WERI-Rb-1 (cell line): ENCODE measurements around the gene KIAA0232.
"Not testable (repeated sequence)": the region's sequence is repeated elsewhere in the genome, so short reads cannot be mapped to it uniquely, and the experiment has no call there.

Experiments
- DNase-seq: peaks from one replicate; pipeline ENCODE4 v3.0.0-alpha.2; 2020
- H3K27ac ChIP-seq: fragments of 250-450 bp; sonication (Bioruptor Pico); 2 replicates; pipeline ENCODE4 v1.5.1; 2020; ENCODE audit warnings: mild to moderate bottlenecking, moderate library complexity
- H3K27me3 ChIP-seq: fragments of 250-450 bp; sonication (Bioruptor Pico); 2 replicates; pipeline ENCODE4 v1.5.1; 2021; ENCODE audit warnings: mild to moderate bottlenecking, low read depth, moderate library complexity; ENCODE audit not compliant: insufficient read depth, severe bottlenecking
- H3K36me3 ChIP-seq: fragments of 250-450 bp; sonication (Bioruptor Pico); 2 replicates; pipeline ENCODE4 v1.5.1; 2020; ENCODE audit warnings: mild to moderate bottlenecking, moderate library complexity
- H3K4me3 ChIP-seq: 2 replicates; pipeline ENCODE4 v1.5.1; 2011; ENCODE audit warnings: low read depth, mild to moderate bottlenecking, control low read depth, low read length
- H3K9me3 ChIP-seq: fragments of 250-450 bp; sonication (Bioruptor Pico); 2 replicates; pipeline ENCODE4 v1.5.1; 2021; ENCODE audit warnings: mild to moderate bottlenecking, moderate library complexity; ENCODE audit not compliant: severe bottlenecking
- TF ChIP-seq, protein P1 (sequence below): IDR thresholded peaks from 2 replicates; pipeline ENCODE4 v1.5.1; 2011; ENCODE audit warnings: low read depth, mild to moderate bottlenecking, control low read depth, inconsistent platforms, low read length

Gene KIAA0232

DNA sequence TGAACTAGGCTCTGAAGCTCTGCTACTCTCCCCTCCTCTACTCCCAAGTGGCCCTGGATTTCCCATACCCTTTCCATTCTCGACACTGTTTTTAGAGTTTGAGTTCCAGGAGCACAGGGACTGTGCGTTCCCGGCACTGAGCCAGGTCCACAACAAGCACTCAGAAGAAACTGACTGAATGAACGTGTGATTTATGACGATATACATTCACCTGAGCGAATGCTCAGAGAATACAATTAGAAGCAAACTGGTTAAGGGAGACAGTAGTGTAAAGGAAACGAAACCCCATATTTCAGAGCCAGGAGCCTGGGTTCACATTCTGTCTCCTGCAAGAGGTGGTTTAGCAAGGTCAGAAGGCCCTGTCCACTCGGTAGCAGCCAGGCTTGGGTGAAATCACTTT is 1.4 kb upstream of the KIAA0232 start:
- H3K27ac ChIP-seq, result no peak overlapping the region
- H3K27me3 ChIP-seq, result no peaks in the 10 kb centered on the region
- no peak for DNase-seq

DNA sequence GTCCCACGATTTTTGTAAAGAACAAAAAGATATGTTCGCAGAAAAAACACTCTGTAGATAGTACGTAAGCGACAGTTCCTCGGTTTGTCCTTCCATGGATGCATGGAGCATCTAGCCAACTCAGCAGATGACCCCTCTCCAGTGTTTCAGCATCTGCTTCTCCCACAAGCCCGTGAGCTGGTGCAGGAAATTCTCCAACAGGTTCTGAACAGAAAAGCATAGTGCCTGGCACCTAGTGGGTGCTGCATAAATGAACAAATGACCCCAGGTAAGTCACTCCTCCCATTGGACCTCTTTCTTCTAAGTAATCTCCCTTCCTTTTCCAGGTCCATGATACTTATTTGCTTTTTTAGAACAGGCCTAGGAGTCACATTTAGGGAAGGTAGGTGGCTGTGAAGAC is 966 bp upstream of the KIAA0232 start:
- DNase-seq, result no peak
- Histone ChIP-seq H3K4me3 (peak overlapping the region; percentile 50), H3K9me3 (no peaks in the 10 kb centered on the region), H3K27ac (peak overlapping the region; percentile 90), H3K36me3 (peaks cover 10% of the 10 kb centered on the region), H3K27me3 (no peaks in the 10 kb centered on the region)
- TF ChIP-seq, protein P1, sequence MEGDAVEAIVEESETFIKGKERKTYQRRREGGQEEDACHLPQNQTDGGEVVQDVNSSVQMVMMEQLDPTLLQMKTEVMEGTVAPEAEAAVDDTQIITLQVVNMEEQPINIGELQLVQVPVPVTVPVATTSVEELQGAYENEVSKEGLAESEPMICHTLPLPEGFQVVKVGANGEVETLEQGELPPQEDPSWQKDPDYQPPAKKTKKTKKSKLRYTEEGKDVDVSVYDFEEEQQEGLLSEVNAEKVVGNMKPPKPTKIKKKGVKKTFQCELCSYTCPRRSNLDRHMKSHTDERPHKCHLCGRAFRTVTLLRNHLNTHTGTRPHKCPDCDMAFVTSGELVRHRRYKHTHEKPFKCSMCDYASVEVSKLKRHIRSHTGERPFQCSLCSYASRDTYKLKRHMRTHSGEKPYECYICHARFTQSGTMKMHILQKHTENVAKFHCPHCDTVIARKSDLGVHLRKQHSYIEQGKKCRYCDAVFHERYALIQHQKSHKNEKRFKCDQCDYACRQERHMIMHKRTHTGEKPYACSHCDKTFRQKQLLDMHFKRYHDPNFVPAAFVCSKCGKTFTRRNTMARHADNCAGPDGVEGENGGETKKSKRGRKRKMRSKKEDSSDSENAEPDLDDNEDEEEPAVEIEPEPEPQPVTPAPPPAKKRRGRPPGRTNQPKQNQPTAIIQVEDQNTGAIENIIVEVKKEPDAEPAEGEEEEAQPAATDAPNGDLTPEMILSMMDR, result no peak

More for the DNA sequence above, 1.4 kb upstream of the KIAA0232 start:
- no peak overlapping the region for H3K4me3 ChIP-seq
- TF ChIP-seq, protein P1, result no peak
- H3K36me3 ChIP-seq, result peaks cover 10% of the 10 kb centered on the region
- no peaks in the 10 kb centered on the region for H3K9me3 ChIP-seq

DNA sequence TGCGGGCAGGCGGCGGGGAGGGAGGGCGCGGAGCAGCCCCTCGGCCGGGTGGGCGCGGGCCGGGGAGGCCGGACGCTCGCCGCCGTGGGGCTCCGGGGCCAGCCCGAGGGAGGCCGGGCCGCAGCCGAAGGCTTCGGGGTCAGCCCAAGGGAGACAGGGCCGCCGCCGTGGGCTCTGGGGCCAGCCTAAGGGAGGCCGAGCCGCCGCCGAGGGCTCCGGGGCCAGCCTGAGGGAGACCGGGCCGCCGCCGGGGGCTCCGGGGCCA is 251 bp downstream of the KIAA0232 start:
- Histone ChIP-seq H3K4me3 (peak overlapping the region; percentile 96), H3K27ac (peak overlapping the region; percentile 93), H3K36me3 (peaks cover 15% of the 10 kb centered on the region), H3K9me3 (no peaks in the 10 kb centered on the region), H3K27me3 (no peaks in the 10 kb centered on the region)
- no peak for DNase-seq
- TF ChIP-seq, protein P1, result no peak

DNA sequence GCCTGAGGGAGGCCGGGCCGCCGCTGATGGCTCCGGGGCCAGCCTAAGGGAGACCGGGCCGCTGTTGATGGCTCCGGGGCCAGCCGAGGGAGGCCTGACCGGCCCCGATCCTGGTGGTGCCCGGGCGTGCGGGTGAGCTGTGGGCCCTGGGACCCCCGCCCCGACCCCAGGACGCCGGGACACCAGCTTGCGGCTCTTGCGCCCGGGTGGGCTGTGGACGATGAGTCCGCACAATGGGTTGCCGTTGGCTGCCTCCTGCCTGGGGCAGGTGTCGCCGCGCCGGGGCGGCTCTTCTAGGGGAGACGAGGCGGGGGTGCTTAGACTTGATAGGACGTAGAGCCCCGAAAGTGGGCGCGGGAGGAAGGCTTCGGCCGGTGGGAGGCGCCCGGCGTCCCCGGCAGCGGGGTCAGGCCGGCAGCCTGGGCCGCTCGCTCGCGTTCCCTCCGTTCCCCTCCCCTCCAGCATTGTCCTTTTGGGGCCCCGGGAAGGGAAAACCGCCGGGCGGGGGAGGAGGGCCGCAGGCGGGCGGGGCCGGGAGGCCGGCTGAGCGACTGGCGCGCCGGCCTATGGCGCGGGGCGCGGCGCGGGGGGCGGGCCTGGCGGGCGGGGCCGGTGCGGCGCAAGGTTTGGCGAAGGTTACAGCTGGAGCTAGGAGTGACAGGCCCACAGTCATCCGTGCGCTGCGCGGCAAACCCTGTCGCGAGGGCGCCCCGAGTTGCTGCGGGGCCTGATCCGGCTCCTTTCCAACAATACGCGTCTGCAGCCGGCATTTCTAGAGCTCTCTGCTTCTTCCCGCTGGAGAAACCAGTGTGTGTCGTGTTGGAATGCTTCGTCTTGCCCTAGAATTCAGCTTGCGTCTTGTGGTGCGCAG is 819 bp downstream of the KIAA0232 start:
- peaks cover 21% of the 10 kb centered on the region for H3K36me3 ChIP-seq
- peak overlapping the region; percentile 93 for H3K27ac ChIP-seq
- TF ChIP-seq, protein P1, result peak; percentile 23; the same call in 1 of the 2 replicates
- H3K27me3 ChIP-seq, result no peaks in the 10 kb centered on the region
- DNase-seq, result peak; percentile 93
- H3K4me3 ChIP-seq, result peak overlapping the region; percentile 96
- H3K9me3 ChIP-seq, result no peaks in the 10 kb centered on the region

DNA sequence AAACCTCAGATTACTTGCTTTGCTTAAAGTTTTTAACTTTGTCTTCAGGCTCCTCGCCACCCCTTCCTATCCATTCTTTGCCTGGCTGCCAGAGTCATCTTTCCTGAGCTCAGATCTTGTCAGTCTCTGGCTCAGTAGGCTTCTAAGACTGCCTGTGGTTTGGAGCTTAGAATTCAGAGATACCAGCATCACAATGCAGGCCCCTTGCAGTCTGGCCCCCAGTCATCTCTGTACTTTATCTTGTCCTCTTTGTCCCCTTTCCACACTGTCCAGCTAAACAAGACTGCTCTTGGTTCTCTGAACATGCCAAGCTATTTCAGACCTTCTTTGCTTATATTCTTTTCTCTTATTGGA is 3.0 kb downstream of the KIAA0232 start:
- no peak overlapping the region for H3K27ac ChIP-seq
- H3K36me3 ChIP-seq, result peaks cover 28% of the 10 kb centered on the region
- H3K9me3 ChIP-seq, result no peaks in the 10 kb centered on the region
- no peak for DNase-seq
- H3K27me3 ChIP-seq, result no peaks in the 10 kb centered on the region
- TF ChIP-seq, protein P1, result no peak
- H3K4me3 ChIP-seq, result no peak overlapping the region

DNA sequence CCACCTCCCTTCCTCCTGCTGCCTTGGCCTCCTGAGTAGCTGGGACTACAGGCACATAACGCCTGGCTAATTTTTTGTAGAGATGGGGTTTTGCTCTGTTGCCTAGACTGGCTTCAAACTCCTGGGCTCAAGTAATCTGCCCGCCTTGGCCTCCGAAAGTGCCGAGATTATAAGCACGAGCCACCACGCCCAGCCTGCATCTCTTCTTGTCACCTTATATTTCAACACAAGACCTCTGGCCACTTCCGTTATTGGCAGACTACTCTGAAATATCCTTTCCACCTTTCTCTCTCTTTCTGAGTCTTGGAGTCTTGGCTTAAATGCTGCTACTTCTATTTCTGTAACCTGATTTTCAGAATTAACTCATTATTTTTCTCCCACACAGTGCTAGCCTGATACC is 5.6 kb downstream of the KIAA0232 start:
- TF ChIP-seq, protein P1, result no peak

DNA sequence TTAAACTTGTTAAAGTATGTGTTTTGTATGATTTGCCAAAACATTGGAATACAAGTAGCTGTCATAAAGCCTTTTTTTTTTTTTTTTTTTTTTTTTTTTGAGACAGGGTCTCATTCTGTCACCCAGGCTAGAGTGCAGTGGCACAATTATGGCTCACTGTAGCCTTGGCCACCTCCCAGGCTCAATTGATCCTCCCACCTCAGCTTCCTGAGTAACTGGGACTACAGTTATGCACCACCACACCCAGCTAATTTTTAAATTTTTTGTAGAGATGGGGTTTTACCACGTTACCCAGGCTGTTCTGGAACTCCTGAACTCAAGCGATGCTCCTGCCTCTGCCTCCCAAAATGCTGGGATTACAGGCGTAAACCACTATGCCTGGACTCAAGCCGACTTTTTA is 8.7 kb downstream of the KIAA0232 start:
- H3K27ac ChIP-seq, result not testable (repeated sequence)
- H3K36me3 ChIP-seq, result peaks cover 36% of the 10 kb centered on the region

More for the DNA sequence above, 5.6 kb downstream of the KIAA0232 start:
- H3K27me3 ChIP-seq, result no peaks in the 10 kb centered on the region
- no peak overlapping the region for H3K4me3 ChIP-seq
- no peaks in the 10 kb centered on the region for H3K9me3 ChIP-seq
- no peak for DNase-seq
- peaks cover 36% of the 10 kb centered on the region for H3K36me3 ChIP-seq
- H3K27ac ChIP-seq, result no peak overlapping the region

DNA sequence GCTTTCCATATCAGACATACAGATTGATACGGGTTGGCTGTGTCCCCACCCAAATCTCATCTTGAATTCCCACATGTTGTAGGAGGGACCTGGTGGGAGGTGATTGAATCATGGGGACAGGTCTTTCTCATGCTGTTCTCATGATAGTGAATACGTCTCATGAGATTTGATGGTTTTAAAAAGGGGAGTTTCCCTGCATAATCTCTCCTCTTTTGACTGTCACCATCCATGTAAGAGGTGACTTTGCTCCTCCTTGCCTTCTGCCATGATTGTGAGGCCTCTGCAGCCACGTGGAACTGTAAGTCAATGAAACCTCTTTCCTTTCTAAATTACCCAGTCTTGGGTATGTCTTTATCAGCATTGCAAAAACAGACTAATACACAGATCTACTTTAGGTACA is 9.3 kb downstream of the KIAA0232 start:
- peaks cover 35% of the 10 kb centered on the region for H3K36me3 ChIP-seq
- not testable (repeated sequence) for H3K9me3 ChIP-seq, H3K27ac ChIP-seq, H3K4me3 ChIP-seq, DNase-seq, H3K27me3 ChIP-seq

More for the DNA sequence above, 8.7 kb downstream of the KIAA0232 start:
- not testable (repeated sequence) for H3K9me3 ChIP-seq, H3K4me3 ChIP-seq, H3K27me3 ChIP-seq, DNase-seq
